Activated CD8-positive, alpha-beta memory T cell treated with anti-CD3 and anti-CD28 coated beads, Interleukin-2, amount 50 U/mL, for 1 hour (primary cell): ENCODE data around the gene PNPLA2.
A peak's percentile ranks its signal among the peaks of the same experiment; 100 is the strongest.

Experiments
- DNase-seq: peaks from one replicate; pipeline ENCODE4 v3.0.0-alpha.2; 2020; ENCODE audit errors: extremely low read depth

The PNPLA2 gene

GRCh38 chr11:798093-798713, 20.5 kb upstream of the PNPLA2 start, which contains the start of gene SLC25A22:
TSS of gene SLC25A22 (minus strand) at chr11:798281. CDS start at chr11:795006, 3,275 bp downstream.
- DNase-seq: no peak

DNA sequence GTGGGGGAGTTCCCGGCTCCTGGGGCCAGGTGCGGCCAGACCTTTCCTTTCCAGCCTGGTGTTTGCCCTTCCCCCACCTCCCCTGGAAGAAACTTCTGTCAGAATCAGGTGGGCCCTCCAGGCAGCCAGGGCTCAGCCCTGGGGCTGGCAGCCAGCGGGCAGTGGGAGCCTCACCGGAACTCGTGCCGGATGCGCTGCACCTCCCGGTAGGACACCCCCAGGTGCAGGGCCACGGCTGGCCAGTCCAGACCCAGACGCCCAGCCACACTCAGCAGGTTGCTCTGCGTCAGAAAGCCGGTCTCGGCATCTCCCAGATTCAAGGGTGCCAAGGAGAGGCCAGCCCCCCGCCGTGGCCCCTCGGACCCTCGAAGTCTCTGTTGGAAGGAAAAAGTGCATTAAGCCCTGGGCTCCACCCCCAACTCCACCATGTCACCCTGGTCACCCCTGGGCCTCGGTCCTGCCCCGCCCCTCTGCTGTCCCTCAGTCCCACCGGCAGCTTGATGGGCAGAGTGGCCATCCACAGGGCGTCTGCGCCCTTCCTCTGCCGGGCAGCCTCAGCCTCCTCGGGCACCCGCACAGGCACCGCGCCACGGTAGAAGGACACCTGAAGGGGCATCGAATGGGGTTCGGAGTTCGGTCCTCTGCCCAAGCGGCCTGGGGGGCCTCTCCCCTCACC, 18.9 kb upstream of the PNPLA2 start:
- no peak for DNase-seq

DNA sequence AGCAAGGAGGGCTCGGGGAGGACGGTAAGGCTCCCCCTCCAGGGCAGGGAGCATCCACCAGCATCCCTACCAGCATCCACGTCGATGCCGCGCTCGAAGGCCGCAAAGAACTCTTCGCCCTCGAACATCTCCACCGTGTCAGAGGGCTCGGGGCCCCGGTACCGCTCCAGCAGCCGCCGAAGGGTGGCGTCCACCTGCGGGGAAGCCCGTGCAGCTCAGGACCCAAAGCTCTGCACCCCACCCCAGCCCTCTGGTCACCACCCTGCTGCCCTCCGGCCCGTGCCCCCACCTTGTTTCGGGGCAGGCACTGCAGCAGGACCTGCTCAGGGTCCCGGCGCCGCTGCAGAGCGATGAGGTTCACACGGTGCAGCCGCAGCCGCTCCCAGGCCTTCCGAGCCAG, 18.2 kb upstream of the PNPLA2 start:
- DNase-seq: no peak

DNA sequence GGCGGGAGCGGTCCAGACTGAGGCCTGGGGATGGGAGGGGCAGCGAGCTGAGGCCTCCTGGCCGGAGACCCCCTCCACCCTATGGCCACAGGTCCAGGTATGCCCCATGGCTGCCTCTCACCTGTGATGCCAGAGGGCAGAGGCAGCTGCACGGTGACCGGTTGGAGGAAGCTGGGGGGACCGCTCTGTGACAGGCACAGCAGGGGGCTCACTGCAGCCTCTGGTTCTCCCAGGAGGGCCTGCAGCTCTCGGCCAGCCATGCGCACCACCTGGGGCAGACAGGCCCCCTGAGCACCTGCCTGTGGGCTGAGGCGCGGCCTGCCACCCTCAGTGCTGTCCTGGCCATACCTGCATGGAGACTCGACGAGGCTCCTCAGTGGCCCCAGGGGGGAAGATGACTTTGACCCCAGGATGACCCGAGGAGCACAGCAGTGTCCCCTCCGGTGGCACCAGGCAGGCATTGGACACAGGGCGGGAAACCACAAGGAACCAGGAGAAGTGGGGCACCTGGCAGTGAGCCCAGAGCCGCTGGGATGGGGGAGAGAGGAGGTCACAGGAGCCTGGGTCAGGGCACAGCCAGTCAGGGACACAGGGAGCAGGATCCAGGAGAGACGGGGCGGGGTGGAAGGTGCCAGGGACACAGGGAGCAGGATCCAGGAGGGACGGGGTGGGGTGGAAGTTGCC, 17.5 kb upstream of the PNPLA2 start:
- no peak for DNase-seq

- no peak for DNase-seq
These were observed 16.6 kb upstream of the PNPLA2 start for GRCh38 chr11:802018-802617.

GRCh38 chr11:802693-803466, 15.8 kb upstream of the PNPLA2 start:
- DNase-seq: no peak

DNA sequence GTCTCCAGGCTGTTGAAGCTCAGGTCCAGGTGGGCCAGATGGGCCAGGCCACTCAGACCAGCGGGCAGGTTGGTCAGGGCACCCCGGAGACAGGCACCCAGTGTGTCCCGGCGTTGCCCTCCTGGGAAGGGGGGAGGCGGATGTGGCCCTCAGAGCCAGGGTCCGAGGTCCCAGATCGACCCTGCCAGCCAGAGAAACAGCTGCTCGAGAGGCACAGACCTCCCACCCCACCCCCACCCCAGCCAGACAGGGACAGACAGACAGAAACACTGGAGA, 15.3 kb upstream of the PNPLA2 start:
- no peak for DNase-seq

DNA sequence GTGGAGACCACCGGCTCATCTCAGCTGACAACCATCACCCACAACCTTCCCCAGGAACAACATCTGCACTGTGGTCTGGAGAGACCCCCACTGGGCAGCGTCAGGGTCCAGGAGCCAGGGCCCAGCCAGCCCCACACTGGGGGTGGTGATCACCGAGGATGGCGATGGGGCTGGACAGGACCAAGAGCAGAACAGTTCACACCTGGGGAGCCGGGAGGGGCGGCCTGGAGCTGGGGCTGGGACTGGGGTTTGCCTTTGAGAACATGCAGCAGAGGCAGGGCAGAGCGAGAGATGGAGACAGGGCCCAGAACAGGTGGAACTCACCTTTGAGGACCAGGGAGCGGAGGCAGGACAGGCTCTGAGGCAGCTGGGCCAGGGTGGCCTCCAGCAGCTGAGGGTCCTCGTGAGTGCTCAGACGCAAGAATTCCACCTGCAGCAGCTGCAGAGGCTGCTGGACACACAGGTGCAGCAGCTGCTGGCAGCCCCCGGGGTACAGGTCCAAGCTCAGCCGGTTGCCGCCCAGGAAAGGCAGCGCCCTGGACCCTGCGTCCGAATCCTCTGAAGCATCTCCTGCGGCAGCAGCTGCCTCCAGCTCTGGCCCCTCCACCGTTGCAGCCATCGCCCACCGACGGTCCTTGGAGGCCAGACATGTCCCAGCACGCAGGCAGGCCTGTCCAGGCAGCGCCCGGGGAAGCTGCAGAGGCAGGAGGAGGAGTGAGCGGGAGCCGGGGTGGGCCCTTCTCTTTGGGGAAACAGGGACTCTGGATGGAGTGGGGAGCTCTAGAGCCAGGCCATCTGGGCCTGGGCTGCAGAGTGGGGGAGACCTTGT, 14.7 kb upstream of the PNPLA2 start:
- no peak for DNase-seq

DNA sequence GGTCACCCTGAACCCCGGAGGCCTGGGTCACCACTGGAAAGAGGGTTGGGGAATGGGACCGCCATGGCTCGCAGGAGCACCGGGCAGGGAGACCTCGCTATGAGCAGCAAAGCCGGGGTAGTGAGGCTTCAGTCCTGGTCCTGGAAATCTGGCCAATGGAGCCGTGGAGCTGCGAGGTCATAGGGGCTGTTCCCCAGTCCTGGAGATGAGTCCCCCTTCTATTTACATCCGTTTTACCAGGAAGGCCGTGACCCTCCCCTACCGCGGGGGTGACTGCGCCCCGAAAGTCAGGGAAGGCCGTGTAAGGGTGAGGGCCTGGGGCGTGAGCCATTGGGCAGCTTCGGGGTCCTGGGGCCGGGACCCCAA, 14.1 kb upstream of the PNPLA2 start:
- DNase-seq: no peak

- DNase-seq: no peak
These were observed 10.1 kb upstream of the PNPLA2 start for GRCh38 chr11:808427-809286.

DNA sequence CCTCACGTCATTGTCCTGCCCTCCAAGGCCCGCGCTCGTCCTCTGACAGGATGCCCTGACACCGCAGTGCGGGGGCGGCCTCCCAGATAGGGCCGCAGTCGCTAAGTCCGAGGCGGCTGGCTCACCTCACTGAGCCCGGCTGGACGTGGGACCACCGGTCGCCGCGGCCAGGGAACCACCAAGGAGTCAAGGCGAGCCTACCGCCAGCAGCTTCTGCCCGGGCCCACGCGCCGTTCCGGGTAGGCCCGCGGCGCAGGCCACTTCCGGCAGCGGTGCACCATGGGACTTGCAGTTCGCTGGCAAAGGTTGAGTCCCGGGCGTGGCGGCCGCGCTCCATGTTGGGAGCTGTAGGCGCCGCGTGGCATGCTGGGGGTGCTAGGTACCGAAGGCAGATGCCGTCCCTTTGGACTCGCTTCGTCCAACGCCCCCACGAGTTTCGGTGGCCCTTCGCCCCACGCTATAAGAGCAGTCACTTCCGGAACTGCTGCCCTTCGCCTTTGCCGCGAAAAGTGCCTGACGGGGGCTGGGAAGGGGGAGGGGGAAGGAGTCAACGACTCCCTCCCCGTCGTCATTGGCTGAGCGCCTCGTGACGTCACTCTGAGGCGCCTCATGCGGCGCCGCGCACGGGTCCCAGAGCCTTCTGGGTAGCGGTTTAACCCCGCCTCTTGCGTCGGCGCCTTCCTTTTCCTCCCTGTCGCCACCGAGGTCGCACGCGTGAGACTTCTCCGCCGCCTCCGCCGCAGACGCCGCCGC, 9.3 kb upstream of the PNPLA2 start, which contains the start of gene RPLP2:
RPLP2 (plus strand) TSS at position 681 of the 753 bp plus-strand sequence. CDS start 268 bp downstream, outside the sequence.
- peak; percentile 90 for DNase-seq

DNA sequence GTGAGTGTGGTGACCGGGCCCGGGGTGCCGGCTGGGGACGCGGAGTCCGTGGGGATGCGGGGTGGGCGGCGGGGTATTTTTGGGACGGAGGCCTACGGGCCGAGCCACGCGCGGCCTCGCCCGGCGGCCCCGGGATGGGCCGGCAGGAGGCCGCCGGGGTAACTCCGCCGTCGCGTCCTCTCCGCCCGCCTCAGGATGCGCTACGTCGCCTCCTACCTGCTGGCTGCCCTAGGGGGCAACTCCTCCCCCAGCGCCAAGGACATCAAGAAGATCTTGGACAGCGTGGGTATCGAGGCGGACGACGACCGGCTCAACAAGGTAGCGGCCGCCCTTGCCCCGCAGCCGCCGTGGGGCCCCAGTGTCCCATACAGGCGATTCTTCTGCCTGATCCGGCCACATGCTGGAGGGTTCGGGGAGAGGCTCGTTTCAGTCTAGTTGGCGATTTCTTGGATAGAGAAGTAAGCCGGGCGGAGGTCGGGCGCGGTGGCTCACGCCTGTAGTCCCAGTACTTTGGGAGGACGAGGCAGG, 8.6 kb upstream of the PNPLA2 start:
- DNase-seq: no peak

DNA sequence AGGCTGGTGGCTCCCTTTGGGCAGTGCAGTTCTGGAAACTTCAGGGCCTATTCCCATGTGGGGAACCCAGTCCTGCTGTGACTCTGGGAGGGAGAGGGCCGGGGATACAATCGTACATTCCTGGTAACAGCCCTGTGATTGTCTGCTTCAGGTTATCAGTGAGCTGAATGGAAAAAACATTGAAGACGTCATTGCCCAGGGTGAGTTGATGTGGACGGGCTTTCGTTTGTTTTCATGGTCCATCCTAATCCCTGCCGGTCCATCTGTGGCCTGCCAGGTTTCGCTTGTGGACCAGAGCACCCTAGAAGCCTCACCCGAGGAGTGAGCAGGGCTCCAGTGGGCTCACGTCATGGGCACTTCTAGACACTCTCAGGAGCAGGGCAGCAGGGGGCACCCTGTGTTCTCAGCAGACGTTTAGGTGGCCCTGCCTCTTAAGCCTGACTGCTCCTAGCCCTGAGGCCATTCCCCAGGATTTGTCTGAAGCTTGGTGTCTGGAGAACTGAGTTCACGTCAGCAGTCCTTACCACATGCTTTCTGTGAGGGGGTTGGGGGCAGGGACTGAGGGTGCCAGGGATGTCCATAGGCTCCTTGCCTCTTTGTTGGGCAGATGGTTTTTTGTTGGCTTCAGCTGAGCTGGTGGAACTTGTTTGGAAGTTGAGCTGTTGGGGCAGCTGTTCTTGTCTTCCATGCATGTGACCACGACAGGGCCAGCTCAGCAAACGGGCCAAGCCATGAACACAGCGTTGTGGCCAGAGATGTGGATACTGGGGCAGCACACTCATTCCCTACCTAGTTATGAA, 7.1 kb upstream of the PNPLA2 start:
- DNase-seq: no peak

DNA sequence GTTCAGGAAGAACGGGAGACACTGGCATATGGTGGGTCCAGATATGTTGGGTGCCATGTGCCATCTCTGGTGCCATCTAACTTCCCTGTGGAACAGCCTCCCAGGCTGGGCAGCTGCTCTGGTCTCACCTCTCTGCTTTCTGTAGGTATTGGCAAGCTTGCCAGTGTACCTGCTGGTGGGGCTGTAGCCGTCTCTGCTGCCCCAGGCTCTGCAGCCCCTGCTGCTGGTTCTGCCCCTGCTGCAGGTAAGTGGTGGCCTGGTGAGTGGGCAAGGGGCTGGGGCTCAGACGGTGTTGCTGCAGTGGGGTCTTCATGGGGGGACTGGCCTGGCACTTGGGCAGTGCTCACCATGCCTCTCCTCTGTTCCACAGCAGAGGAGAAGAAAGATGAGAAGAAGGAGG, 6.3 kb upstream of the PNPLA2 start:
- no peak for DNase-seq

- DNase-seq: no peak
These were observed 5.7 kb upstream of the PNPLA2 start for GRCh38 chr11:813072-813455.

GRCh38 chr11:813456-814096, 5.1 kb upstream of the PNPLA2 start:
- DNase-seq: no peak

GRCh38 chr11:815675-816432, 2.9 kb upstream of the PNPLA2 start:
- DNase-seq: no peak
